Effector CD8-positive, alpha-beta T cell (primary cell): ENCODE data around the gene JMJD8.
A peak's percentile ranks its signal among the peaks of the same experiment; 100 is the strongest.

Source experiments
- DNase-seq: peaks from one replicate; lab custom pipeline; 2025; lab: John Stamatoyannopoulos, UW
- total RNA-seq, 4 experiments: gene quantifications; one replicate each; lab custom pipeline; 2026; lab: John Stamatoyannopoulos, UW

The JMJD8 gene
- total RNA-seq, result 38.7 to 75.5 (median 46.4) reads per million in 4 experiments

- peak; percentile 91 for DNase-seq
Measured at GRCh38 chr16:684071-684794, at the start of gene JMJD8. Gene JMJD8, minus strand, starts transcription at chr16:684334. Its CDS starts 15 bp downstream, at chr16:684319.

GRCh38 chr16:733382-734207 lies 49.5 kb upstream of the JMJD8 start:
- no peak for DNase-seq

GRCh38 chr16:732936-733335 lies 48.8 kb upstream of the JMJD8 start:
- no peak for DNase-seq

GRCh38 chr16:732332-732731 lies 48.2 kb upstream of the JMJD8 start:
- DNase-seq, result no peak

GRCh38 chr16:730666-731509 lies 46.8 kb upstream of the JMJD8 start:
- DNase-seq, result no peak

GRCh38 chr16:729768-730665 lies 45.9 kb upstream of the JMJD8 start:
- DNase-seq, result no peak

GRCh38 chr16:728890-729744 lies 45.0 kb upstream of the JMJD8 start:
- DNase-seq, result no peak

- peak; percentile 45 for DNase-seq
Measured at GRCh38 chr16:728131-728889, 44.2 kb upstream of the JMJD8 start.

GRCh38 chr16:727291-727977 lies 43.3 kb upstream of the JMJD8 start:
- no peak for DNase-seq

GRCh38 chr16:726438-727290 lies 42.5 kb upstream of the JMJD8 start, which contains the start of the genes CCDC78 and HAGHL:
Gene CCDC78, minus strand, starts transcription at chr16:726443. Its CDS starts 76 bp downstream, at chr16:726367.
Gene HAGHL, plus strand, starts transcription at chr16:727106. Its CDS starts 404 bp downstream, at chr16:727510.
- peak; percentile 50 for DNase-seq

- DNase-seq, result no peak
Measured at GRCh38 chr16:726188-726437, 42.0 kb upstream of the JMJD8 start.

- DNase-seq, result no peak
Measured at GRCh38 chr16:725463-726187, 41.5 kb upstream of the JMJD8 start.

- DNase-seq, result no peak
Measured at GRCh38 chr16:725041-725376, 40.9 kb upstream of the JMJD8 start.

GRCh38 chr16:724188-725040 lies 40.3 kb upstream of the JMJD8 start:
- DNase-seq, result no peak

- no peak for DNase-seq
Measured at GRCh38 chr16:723695-724094, 39.6 kb upstream of the JMJD8 start.

GRCh38 chr16:722835-723633 lies 38.9 kb upstream of the JMJD8 start:
- no peak for DNase-seq
